ENCODE results near the gene NDUFC2.
A peak's percentile ranks its signal among the peaks of the same experiment; 100 is the strongest.
"Not testable (repeated sequence)": the region's sequence is repeated elsewhere in the genome, so short reads cannot be mapped to it uniquely, and the experiment has no call there.

The NDUFC2 gene

GRCh38 chr11:78078218-78079167, 1.2 kb downstream of the NDUFC2 start:
- no peak for DNase-seq

GRCh38 chr11:78077592-78077991, 2.1 kb downstream of the NDUFC2 start:
- not testable (repeated sequence) for DNase-seq

DNA sequence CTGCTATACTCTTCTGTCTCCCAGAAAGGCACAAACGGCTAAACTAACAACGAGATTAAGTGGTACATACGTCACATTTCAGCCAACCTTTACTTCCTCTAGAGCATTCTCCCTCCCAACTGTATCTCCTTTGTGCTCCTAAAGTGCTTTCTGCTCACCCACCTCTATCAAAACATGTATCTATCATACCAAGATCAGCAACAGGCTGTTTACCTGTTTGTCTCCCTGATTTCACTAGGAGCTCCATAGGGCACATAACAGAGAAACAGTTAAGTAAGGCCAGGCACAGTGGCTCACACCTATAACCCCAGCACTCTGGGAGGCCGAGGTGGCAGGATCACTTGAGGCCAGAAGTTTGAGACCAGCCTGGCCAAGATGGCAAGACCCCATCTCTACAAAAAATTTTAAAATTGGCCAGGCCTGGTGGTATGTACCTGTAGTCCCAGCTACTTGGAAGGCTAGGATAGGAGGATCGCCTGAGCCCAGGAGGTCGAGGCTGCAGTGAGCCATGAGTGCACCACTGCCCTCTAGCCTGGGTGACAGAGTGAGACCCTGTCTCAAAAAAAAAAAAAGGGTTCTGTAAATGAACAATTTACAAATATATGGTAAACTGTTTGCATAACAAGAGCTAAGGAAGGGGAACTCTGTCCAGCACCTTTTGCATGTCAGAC, 2.8 kb downstream of the NDUFC2 start:
- DNase-seq, result peak; percentile 30

DNA sequence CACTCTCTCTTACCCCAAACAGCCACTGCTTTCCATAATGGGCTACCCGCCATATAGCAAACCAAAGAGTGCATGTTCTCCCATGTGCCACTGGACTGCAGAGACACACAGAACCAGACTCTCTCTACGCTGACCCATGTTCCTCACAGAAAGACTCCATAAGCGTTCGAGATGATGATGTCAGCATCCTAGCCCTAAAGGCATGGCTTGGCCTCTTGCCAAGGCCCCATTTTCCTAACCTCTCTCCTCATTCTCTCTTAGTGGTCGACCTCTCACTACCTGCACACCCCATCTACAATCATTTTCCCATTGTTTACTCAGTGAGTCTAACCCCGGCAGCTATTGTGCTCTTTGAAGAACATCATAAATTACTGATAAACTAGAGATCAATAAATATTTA, 4.9 kb downstream of the NDUFC2 start:
- DNase-seq, result no peak

- no peak for DNase-seq
Measured at GRCh38 chr11:78072455-78072854, 7.2 kb downstream of the NDUFC2 start.

GRCh38 chr11:78071717-78072116, 7.9 kb downstream of the NDUFC2 start:
- DNase-seq, result no peak

- no peak for DNase-seq
Measured at GRCh38 chr11:78070621-78071020, 9.0 kb downstream of the NDUFC2 start.

GRCh38 chr11:78069465-78069864, 10.2 kb downstream of the NDUFC2 start:
- DNase-seq, result peak; percentile 41

DNA sequence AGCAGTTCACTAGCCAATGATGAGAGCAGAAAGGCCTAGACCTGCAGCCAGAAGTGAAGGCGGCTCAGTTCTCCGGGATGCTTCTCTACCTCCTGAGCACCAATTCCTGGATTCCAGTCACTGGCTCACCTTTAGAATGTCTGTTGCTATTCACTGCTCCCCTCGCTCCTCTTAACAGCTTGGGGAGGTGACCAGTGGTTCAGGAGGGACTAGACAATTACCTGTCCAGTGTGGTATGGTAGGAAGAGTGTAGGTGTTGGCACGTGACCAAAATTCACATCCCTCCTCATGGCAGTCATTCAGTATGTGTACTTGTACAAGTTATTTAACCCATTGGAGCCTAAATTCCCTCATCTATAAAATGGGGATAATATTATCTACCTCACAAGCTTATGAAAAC, 12.0 kb downstream of the NDUFC2 start:
- no peak for DNase-seq

- no peak for DNase-seq
Measured at GRCh38 chr11:78066471-78066870, 13.2 kb downstream of the NDUFC2 start.

DNA sequence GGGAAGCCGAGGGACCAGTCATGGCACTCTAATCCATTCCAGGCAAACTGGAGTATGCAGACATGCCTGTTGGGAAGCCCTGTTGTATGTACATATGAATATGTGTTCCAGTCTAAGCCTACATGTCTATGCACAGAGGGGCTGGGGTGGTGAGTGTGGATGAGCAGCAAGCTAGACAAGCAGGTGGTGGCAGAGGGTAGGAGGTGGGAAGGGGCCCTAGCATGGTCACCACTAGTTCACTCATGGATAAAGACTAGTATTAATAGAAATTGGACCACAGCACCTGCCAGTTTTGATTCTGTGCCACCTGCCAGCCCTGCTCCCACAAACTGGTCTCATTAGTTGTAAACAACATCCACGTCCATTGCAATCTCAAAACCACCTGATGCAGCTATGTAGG, 14.5 kb downstream of the NDUFC2 start:
- no peak for DNase-seq

GRCh38 chr11:78063440-78064181, 16.1 kb downstream of the NDUFC2 start, which contains the start of gene THRSP:
TSS of gene THRSP (plus strand) at chr11:78063861. CDS start at chr11:78063882, 21 bp downstream.
- no peak for DNase-seq

- DNase-seq, result no peak
Measured at GRCh38 chr11:78062671-78063070, 17.0 kb downstream of the NDUFC2 start.

DNA sequence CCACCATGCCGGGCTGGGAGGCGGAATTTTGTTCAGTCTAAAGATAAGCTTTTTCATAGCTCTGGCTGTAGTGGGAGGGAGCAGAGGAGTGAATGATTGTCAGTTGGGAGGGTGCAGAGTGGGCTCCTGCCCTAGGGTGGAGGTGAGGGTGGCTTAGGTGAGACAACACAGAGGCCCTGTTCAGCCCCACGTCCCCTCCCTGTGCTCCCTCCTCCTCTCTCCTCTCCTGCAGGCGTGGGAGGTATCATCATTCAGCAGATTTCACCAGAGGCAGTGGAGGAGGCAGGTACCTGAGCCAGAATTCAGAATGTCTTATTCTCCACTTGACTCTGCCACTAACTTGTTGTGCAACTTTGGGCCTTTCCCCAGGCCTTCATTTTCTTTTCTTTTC, 17.7 kb downstream of the NDUFC2 start:
- DNase-seq, result no peak

GRCh38 chr11:78061088-78061920, 18.4 kb downstream of the NDUFC2 start:
- no peak for DNase-seq

GRCh38 chr11:78060533-78060932, 19.1 kb downstream of the NDUFC2 start:
- DNase-seq, result no peak

GRCh38 chr11:78059749-78060328, 19.8 kb downstream of the NDUFC2 start:
- not testable (repeated sequence) for DNase-seq

DNA sequence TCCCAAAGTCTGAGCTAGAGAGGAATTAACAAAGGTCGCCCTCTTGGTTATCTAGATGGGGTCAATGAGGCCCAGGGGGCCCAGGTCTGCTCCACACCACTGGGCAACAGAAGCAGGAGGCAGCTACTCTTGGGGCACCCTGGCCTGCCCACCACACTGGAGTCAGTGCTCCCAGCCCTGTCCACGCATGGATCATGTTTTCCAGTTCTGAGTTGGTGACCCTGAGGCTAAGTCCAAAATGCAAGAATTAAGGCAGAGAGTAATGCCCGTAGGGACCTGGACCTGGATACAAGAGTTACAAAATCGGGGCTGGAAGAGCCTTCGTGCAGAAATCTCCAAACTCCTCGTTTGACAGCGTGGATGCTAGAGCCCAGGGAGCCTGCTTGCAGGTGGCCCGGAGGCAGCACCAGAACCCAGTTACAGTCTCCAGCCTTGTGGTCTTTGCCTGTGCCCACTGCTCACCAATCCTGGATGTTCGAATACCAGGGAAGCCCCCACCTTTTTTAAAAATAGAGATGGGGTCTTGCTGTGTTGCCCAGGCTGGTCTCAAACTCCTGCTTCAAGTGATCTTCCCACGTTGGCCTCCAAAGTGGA, 22.1 kb downstream of the NDUFC2 start:
- DNase-seq, result no peak

DNA sequence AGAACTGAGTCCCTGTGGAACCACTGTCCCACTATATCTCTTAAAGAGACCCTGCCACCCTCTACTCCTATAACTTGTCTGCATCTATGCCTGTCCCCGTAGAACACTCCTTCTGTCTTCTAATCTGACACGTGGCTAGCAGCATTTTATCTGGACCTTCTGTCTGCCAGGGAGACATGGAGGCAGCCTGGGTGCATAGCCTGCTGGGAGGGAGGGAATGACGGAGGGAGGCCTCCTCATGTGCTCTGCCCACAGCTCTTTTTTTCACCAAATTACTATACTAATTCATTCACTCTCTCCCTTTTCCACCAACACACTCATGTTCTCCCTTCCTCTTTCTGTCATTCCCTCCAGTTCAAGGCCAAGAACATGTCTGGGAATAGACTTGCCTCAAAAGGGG, 23.6 kb downstream of the NDUFC2 start:
- DNase-seq, result no peak

DNA sequence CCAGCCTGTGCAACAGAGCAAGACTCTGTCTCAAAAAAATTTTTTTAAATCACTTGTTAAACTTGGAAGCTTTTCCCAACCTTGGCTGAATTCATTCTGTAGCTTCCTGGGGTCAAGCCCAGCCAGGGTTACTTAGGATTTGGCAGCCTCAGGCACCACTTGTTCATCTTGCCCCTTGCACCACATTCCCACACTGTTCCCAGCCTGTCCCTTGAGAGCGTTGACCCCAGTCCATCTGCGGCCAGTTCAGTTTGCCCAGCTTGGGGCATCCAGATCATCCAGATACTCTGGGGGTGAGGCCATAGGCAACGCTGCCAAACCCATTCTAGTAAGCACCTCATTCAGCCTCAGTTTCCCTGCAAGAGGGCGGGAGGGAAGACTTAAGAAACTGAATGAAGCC, 24.7 kb downstream of the NDUFC2 start:
- no peak for DNase-seq

- no peak for DNase-seq
Measured at GRCh38 chr11:78050964-78051831, 28.5 kb downstream of the NDUFC2 start.
